GM21619 (cell line): Measurements from ENCODE around the gene SBSN.
"Not testable (repeated sequence)": the region's sequence is repeated elsewhere in the genome, so short reads cannot be mapped to it uniquely, and the experiment has no call there.

ENCODE experiments used
- ATAC-seq: cut with Tn5 transposase; IDR thresholded peaks from one replicate; pipeline ENCODE4 v1.9.1; 2021; ENCODE audit not compliant: unreplicated experiment

Gene SBSN

DNA sequence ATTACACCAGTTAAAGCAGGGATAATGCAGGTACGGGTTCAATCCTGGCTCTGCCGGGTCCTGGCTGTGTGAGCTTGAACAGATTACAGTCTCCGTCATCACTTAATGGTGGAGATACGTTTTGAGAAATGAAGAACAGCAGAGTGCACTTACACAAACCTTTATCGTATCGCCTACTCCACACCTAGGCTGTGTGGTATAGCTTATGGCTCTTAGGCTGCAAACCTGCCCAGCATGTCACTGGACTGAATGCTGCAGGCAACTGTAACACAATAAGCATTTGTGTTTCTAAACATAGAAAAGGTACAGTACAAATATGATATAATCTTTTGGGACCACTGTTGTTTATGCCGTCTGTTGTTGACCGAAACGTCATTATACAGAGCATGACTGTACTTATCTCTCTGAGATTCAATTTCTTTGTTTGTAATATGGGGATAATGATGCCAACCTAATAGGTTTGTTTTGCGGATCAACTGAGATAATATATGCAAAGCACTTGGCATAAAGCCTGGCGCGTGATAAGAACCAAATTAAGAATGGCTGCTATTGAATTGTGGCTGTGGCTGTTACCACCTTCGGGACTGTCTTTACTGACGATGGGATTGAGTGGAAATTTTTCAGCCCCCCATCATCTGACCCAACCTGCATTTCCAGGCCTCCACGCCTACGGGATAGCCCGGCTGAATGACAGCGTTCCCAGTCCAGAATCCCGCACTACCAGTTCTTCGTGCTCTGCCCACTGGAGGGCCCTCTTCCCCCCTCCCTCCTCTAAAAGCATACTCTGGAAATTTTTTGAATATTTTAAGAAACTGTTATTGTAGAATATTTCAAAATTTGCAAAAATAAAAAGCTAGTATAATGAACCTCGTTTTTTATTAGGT is 49.1 kb downstream of the SBSN start:
- ATAC-seq: no peak

DNA sequence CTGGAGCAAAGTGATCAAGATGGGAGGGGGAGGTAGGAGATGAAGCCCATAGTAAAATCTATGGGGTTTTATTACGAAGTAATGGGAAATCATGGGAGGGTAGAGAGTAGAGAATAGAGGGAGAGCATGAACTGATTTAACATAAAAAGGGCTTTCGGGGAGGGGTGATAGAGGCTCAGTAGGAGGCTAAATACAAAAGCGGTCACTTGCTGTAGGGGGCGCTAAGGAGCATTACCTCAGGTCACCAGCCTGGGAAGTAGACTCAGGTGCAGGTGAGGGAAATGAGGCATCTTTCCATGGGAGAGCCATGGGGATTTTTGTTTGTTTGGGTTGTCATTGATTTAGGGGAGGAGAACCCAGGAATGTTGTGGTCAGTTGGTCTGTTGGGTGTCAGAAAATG is 52.0 kb downstream of the SBSN start:
- ATAC-seq: no peak

DNA sequence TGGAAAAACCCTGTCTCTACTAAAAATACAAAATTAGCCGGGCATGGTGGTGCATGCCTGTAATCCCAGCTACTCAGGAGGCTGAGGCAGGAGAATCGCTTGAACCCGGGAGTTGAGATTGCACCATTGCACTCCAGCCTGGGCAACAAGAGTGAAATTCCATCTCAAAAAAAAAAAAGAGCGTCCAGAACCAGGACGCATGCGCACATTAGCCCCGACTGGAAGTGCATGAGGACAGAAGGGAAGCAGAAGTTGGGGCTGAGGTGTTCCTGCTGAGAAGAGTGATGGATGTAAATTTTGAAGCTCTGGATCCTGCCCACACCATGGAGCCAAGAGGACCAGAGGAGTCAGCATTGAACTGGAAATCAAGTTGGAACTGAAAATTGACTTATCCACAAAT is 53.5 kb downstream of the SBSN start:
- not testable (repeated sequence) for ATAC-seq

DNA sequence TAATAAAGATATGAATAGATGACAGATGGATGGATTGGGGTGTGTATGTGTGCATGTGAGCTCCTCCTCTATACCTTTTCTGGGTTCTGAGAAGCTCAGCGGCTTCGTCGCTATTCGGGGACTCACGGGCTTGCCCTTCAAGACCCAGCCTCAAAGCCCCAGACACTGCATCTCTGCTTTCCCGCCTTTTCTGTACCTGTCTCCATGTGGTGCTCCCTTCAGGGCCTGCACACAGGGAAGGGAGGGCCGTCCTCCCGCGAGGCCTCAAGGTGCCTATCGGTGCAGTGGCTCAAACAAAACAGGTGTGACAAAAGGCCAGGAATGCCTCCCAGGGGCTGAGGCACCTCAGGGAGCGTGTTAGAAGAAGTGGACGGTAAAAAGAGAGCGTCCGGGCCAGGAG is 54.0 kb downstream of the SBSN start:
- no peak for ATAC-seq
